HG03439 (cell line): ENCODE measurements around the gene CDS2.

ENCODE experiments used
- ATAC-seq: cut with Tn5 transposase; IDR thresholded peaks from one replicate; pipeline ENCODE4 v1.9.1; 2021; ENCODE audit warnings: mild to moderate bottlenecking, moderate library complexity; ENCODE audit not compliant: unreplicated experiment

Gene CDS2

DNA sequence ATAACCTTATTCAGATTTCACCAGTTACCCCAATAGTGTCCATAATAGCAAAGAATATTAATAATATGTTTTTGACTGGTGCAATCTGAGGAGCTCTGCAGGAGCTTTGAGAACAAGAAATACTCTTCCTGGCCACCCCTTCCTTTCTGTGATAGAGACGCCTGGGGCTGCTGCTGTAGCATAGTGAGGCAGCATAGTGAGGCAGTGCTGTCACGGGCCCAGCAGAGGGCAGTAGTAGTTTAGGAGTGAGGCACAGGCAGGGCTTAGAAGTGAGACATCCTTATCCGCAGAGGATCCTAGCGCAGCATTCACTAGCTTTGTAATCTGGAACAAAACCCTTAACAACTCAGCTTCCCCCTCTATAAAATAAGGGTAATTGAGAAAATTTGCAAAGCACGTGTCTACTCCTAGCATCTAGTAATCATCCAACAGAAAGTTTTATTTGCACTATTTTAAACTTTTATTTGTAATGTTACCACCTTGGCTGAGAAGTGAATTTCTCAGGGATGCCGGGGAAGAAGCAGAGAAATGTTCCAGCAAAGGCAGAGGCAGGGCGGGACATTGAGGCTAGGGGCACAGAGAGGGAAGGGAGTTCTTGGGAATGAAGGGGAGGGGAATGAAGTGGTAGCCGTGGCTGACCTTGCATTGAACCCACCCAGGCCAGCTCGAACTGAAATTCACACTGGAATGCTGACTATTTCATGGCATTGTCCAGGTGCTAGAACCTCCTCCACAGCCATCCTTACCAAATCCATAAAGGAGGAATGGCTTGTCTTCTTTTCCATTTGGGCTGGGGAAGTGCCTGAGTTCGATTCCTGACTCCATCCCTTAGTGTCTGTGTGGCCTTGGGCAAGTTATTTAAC, 78.8 kb downstream of the CDS2 start:
- ATAC-seq: peak; percentile 67

DNA sequence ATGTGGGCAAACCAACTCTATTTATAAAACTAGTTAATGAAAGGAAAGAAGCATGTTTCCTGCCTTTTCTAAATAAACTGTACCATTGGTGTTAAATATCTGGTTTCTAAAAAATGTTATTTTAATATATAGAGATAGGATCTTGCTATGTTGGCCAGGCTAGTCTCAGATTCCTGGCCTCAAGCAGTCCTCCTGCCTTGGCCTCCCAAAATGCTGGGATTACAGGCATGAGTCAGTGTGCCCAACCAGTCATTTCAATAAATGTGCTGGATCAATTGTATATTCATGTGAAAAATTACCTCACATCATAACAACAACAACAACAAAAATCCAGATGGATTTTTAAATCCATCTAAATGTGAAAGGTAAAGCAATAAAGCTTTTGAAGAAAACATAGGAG, 80.3 kb downstream of the CDS2 start:
- ATAC-seq: no peak

- no peak for ATAC-seq
Measured at GRCh38 chr20:5211803-5212714, 85.3 kb downstream of the CDS2 start.

DNA sequence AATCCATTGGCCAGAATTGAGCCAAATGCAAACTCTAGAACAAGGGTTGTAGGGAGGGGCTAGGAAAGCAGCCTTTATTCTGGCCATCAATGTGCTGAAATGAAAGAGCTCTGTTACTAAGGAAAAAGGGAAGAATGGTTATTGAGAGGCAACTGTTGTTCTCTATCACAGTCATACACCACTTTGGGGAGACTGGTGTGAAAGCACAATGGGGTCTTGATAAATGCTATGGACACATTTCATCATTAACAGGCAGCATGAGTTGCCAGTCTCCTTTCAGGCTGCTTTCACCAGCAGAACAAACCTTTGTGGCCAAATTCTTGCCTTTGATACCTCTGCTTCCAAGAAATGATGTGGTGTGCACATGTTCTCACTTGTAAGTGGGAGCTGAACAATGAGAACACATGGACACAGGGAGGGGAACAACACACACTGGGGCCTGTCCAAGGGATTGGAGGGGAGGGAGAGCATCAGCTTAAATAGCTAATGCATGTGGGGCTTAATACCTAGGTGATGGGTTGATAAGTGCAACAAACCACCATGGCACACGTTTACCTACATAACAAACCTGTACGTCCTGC, 86.2 kb downstream of the CDS2 start:
- no peak for ATAC-seq

- ATAC-seq: no peak
Measured at GRCh38 chr20:5214826-5215225, 88.0 kb downstream of the CDS2 start.

- ATAC-seq: no peak
Measured at GRCh38 chr20:5215672-5216304, 89.0 kb downstream of the CDS2 start.

- ATAC-seq: no peak
Measured at GRCh38 chr20:5216663-5217062, 89.9 kb downstream of the CDS2 start.

DNA sequence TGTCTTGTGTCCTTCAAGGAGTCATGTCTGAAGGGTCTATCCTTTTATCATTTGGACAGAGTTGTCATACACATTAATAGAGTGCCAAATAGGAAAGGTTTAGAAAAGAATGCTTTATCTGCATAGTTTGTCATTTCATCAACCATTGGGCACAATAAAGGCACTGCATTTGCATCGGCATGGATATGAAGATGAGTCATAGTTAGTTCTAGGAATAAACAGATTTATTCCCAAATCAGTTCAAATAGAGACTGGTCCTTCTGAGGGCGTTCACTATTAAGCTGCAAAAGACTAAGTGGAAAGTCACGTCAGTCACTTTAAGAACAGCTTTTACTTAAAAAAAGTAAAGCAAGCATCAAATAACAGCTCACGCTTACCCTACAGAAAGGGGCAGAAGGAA, 90.8 kb downstream of the CDS2 start:
- ATAC-seq: no peak

GRCh38 chr20:5220321-5221060, 93.7 kb downstream of the CDS2 start:
- ATAC-seq: no peak

DNA sequence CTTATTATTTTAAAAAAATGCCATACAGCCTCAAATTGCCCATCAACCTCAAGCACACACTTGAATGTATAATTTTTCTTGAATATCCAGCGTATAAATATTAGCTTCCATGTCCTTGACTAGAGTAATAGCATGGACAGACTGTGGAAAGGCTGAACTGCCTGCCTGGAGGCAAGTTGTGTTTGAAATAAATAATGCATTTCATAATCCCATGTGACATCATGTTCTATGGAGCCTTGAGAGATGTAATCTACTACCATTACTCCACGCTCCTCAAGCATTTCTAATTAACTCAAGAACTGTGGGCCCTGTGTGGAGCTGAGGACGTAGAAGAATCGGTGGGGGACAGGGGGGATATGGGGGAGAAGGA, 94.2 kb downstream of the CDS2 start:
- ATAC-seq: no peak

DNA sequence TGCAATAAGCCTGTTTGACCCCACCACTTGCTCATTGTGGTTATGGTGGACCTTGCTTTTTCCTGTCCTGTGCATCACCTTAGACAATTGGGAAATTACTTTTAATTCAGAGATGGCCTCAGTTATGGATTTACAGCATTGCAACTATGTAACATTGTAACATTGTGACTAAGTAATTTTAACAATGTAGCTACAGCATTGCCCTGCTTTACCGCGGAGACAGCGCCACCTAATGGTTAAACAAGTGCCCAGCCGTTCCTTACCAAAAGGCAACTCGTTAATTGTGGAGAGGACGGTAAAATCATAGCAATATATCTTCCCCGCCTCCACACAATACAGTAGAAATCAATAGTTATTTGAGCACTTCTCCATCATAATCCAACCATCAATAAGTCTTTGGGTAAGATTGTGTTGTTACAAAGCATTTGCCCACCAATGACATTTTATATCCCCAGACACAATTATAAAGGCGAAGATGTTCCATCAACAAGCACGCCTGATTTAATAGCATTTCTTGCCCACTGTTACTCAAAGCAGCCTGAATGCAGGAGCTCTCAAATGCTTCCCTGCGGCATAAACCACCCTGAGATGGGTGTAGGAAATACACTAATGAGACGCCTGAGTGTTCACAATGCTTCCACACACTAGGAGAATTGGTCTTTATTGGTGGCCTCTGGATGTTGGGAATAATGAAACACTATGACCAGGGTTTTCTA, 96.3 kb downstream of the CDS2 start:
- ATAC-seq: no peak

- no peak for ATAC-seq
Measured at GRCh38 chr20:5230544-5230943, 103.7 kb downstream of the CDS2 start.

DNA sequence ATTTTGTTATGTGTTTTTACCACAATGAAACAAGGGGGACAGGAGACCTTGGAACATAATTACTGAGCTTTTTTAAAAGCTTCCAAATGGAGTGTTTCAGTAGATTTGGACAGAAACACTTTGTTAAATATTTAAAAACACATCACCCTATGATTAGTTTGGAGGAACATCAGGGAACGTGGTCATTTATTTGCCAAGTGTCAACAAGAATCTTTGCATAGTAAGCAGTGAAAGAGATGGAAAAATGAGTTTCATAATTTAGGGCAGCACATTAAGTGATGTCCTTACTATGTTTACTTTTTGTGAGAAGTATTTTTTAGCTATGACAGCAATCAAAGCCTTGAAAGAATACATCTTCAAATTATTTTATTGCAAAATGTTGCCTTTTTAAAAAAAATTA, 107.3 kb downstream of the CDS2 start:
- ATAC-seq: no peak

DNA sequence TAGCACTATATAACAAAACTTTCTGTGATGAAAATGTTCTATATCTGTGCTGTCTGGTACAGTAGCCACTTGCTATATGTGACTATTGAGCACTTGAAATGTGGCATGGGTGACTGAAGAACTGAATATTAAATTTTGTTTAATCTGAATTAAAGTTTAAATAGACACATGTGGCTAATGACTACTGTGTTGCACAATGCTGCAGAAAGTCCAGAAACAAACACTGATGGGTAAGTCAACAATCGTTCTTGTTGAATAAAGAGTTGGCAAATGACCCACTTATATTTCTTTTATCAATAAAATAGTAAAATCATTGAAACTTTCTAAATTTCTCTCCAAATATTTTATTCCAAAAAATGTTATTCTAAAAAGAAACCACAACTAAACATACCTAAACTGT, 108.2 kb downstream of the CDS2 start:
- no peak for ATAC-seq
